ENCODE data around the gene CAMSAP1.

The CAMSAP1 gene

DNA sequence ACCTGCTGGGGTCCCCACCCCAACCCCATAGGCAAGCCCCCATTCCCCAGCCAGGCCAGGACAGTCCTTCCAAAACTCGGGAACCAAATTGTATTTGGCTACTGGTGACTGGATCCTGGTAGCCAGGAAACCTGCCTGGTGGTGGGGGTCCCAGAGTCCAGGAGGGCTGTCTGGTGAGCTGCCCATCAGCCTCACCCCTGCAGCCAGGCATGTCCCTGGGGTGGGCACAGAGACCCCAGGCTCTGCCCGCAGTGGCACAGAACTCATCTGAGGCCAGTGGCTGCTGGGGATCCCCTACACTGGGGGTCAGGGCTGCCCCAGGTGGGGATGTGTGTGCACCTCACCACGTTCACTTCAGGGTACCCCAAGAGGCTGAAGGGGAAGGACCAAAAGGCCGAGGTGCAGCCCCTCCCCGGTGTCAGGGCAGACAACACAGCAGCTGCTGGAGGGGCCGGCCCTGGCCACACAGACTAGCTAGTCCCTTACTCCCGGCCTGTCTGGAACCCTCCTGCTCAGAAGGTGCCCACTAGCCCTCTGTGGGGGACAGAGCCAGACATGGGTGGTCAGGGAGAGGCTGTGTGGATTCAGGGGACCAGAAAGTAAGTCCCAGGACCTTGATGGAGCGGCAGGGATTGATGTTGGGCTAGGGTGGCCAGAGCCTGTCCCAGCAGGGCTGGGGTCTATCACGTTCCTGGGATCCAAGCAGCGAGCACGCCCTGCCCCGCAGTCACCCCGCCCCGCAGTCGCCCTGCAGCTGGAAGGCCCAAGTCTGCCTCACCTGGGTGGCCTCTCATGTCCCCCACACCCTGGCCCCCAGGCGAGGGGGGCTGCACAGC, 113.9 kb downstream of the CAMSAP1 start:
- DNase-seq (ENCODE audit: low read depth, low spot score): no peak

DNA sequence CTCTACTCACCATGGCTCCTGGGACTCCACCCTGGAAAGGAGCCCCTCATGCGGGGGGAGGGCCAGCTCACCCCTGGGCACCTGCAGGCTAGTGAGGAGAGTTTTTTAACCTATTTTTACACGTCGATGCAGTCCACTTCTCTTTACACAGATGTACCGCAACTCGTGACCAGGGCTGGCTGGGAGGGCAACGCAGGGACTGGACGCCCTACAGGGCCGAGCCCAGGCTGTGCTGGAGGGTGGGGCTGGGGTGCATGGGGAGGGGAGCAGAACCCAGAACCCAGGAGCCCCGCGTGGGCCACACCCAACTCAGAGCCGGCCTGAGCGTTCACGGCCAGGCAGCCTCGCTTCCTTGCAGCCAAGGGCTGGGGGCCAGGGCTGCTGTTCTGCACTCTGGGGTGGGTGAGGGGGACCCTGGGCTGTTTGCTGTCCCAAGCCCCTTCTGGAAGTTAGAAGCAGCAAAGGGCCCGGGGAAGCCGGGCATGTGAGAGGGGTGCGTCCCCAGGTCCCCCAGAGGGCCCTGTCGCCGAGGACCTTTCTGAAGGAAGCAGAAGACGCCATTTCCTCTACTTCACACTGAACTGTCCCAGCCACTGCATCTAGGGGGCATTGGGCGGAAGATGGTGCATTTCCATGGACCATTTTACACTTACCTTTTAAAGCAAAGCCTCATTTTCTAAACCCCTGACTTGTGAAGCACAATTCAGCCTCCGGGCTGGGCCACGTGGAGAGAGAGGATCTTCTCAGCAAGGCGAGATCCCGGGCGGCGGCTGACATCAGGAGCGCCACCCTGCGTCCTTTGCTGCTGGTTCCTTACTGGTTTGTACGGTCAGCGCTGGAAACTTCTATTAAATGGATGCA, 114.8 kb downstream of the CAMSAP1 start:
- no peak for DNase-seq (ENCODE audit: low read depth, low spot score)

DNA sequence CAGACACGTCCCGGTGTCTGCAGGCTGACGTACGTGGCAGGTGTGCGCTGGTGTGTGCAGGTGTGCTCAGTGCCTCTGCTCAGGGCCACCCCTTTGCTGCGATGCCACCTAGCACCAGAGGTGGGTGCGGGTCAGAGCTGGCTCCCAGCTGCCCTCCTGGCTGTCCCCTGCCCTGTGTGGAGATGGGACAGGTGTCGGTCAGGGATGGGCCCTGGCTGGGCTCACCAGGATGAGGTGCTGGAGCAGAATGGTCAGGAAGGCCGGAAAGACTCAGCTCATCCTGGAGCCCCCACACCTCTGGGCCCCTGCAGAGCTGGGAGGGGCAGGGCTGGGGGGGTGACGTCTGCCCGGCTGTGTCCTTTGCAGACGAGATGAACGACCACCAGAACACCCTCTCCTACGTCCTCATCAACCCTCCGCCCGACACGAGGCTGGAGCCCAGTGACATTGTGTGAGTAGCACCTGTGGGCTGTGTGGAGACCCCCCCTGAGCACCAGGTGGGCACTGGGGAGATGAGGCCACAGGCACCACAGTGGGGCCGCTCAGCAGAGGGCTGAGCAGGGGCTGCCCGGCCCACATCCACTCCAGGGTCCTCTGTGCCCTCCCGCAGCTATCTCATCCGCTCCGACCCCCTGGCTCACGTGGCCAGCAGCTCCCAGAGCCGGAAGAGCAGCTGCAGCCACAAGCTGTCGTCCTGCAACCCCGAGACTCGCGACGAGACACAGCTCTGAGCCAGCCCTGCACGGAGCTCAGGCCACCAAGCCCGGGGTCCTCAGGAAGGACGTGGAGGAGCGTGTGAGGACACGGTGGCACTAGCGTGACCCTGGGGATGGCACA, 115.7 kb downstream of the CAMSAP1 start:
- no peak for DNase-seq (ENCODE audit: low read depth, low spot score)

DNA sequence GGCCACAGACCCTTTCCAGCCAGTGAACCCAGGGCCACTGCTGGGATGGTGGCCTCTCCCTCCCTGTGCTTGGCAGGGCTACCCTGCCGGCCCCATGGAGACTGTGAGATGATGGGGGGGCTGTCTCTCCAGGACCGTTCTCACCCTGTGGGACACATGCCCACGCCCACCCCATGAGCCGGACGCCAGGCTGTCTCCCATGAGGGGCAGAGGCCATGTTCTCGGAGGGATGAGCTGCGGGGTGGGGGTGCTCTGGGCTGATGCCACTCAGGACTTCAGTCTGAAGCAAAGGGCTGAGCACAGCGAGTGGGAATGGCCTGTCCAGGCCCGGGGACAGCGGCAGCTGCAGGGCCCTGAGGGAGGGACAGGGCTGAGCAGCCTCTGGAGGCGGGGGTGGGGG, 116.5 kb downstream of the CAMSAP1 start:
- no peak for DNase-seq (ENCODE audit: low read depth, low spot score)

DNA sequence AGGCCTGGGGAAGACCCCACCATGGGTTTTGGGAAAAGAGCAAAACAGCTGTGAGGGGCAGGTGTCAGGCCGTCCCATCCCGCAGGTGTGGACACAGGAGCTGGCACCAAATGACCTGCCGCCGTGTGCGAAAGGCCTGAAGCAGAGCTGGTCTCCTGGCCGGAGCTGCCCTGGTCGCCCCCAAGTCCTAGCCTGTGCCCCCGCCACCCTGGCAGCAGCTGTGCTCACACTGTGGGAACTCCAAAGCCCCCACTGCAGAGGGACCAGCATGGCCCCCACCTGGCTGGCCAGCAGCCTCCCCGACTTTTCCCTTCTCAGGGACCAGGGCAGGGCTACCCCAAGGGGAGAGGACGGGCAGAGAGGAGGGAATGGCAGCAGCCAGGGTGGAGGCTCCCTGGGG, 117.0 kb downstream of the CAMSAP1 start:
- no peak for DNase-seq (ENCODE audit: low read depth, low spot score)

DNA sequence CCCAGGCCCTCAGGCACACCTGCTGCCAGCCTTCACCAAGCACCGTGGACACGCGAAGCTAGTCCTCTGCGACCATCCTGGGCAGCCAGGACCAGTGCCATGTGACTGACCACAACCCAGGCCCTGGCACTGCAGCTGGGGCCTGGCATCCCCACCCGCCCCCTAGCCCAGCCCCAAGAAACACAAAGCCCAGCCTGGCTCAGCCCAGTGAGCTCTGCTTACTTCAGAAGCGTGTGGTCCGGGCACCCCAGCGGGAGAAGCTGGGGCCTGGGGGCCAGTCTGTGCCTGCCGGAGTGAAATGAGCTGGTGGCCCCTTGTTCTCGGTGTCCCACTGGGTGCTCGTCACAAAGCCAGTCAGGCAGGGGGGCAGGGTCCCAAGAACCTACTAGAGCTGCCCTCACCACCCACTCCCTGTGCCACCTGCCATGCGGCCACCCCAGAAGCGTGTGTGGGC, 117.5 kb downstream of the CAMSAP1 start:
- DNase-seq (ENCODE audit: low read depth, low spot score): no peak

DNA sequence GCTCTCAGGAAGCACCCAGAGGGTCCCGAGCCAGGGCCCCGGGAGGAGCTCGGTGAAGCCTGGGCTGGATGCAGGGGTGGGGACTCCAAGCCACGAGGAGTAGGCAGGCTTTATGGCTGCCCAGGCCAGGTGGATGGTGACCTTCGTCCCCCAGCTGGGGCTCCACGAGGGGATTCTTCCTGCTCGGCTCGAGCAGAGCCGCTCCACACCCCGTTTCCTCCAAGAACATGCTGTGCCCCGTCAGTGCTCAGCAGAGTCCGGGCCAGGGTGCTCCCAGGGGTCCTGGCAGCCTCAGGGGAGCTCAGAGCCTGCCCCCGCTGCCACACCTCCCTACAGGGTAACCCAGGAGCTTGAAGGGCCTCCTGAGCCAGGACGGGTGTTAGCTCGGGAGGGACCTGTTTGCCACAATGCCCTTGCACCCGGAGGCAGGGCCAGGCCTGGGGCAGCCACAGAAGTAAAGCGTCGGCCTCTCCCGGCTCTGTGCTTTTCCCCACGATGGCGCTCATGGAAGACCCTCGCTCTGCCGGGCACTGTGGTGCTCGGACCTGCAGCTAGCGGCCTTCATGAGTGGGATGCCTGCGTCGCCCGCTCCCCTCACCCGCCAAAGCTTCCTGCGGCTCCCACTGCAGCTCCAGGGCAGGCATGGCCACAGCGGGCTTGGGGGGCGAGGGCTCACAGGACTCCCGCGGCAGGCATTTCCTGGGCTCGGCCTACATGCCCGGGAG, 118.6 kb downstream of the CAMSAP1 start:
- no peak for DNase-seq (ENCODE audit: low read depth, low spot score)

DNA sequence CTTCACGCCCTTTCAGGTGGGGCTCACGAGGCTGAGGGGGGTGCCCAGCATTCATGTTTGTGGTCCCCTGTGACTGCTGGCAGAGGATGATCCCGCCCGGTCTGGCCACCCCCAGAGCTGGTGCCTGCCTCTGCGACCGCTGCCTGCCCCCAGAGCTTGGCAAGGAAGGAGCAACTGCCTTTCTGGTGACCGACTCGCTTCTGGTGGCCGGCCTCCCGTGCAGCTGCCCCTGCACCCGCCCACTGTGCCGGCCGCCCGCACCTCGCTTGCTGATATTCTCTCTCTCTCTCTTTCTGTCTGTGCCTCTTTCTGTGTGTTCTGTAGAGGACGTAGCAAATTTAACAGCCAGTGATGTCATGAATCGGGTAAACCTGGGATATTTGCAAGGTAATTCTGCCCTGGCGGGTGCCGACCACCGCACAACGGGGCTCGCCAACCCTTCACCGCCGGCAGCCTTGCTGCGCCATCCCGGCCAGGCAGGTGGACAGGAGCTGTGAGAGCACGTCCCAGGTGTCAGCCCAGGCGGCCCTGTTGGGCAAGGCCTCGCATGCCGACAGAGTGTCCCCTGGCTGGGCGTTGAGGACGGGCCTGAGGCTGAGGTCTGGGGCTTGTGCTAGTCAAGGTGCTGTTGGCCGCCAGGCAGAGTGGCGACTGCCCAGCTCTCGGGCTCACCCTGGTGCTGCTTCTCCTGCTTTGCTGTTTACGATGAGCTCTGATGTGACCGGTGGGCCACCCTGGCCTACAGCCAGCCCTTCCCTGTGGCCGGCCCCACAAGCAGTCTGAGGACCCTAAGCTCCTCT, 119.4 kb downstream of the CAMSAP1 start:
- DNase-seq (ENCODE audit: low read depth, low spot score): no peak

DNA sequence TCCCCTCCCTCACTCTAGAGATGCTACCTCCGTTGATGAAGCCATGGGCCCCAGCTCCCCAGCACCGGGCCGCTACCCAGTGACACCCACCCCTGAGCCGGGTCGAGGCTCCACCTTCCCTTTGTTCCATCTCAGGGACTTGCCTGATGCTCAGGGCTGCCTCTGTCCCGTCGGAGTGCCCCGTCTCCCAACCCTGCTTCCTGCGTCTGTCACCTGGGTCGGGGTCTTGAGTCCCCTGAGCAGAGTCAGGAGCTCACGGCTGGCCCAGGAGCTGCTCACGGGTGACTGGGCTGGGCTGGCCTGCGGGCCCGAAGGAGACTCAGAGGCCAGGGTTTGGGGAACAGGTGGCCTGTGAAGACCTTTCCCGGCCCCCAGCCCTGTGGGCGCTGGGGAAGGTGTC, 120.0 kb downstream of the CAMSAP1 start:
- no peak for DNase-seq (ENCODE audit: low read depth, low spot score)

DNA sequence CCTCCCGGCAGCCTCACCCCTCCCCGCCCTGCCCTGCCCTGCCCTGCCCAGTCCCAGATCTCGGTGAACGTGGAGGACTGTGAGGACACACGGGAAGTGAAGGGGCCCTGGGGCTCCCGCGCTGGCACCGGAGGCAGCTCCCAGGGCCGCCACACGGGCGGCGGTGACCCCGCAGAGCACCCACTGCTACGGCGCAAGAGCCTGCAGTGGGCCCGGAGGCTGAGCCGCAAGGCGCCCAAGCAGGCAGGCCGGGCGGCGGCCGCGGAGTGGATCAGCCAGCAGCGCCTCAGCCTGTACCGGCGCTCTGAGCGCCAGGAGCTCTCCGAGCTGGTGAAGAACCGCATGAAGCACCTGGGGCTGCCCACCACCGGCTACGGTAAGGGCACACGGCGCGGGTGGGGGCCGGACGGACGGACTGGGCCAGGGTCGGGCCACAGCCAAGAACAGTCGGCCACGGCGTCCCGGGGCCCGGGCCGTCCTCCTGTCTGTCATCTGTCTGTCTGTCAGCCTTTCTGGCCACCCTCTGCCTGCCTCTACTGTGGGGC, 121.1 kb downstream of the CAMSAP1 start:
- no peak for DNase-seq (ENCODE audit: low read depth, low spot score)

DNA sequence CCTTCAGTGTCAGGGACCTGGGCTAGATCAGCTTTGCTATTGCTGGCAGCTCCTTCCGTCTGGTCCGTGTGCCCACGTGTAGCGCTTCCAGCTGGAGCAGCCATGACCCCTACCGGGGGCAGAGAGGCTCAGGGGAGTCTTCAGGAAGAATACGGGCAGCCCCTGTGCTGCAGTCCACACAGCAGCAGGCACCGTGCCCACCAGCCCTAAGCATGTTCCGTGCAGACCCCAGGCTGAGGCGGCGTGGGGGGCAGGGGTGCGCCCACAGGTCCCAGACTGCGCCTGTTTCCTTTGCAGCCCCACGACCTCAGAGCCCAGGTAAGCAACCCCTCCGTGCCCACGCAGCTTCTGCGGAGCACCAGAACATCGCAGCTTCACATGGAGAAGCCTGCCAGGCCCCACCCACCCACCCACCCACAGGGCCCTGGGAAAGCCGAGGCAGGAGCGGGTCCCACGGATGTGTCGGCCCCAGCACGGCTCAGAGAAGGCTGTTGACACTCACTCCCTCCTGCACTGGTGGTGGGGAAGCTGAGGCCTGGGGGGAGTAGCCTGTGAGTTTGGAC, 122.3 kb downstream of the CAMSAP1 start:
- DNase-seq (ENCODE audit: low read depth, low spot score): no peak

DNA sequence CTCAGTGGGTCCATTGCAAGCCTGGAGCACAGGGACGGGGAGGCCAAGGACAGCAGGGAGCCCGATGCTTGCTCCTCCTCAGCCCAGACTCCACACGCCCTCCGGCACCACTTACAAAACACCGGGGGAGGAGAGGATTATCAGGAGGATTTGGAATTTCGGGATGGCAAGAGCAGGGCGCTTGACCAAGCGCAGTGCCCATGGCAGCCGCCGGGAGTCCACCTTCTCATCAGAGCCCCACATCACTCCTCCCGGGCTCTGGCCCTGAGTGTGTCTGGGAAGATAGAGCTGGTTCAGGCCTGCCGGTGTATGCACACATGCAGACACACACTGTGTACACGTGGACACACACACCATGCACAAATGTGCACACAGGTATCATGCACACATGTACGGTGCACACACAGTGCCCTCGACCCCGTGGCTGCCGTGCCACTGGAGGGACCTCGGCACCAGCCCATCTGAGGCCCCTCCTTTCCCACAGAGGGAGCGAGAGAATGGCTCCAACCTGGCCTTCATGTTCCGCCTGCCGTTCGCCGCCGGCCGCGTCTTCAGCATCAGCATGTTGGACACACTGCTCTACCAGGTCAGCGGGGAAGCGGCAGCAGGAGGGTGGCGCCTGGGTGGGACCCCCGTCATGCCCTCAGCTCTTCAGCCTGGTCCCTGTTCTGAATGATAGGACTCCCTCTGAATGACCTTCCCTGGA, 123.7 kb downstream of the CAMSAP1 start:
- DNase-seq (ENCODE audit: low read depth, low spot score): no peak

DNA sequence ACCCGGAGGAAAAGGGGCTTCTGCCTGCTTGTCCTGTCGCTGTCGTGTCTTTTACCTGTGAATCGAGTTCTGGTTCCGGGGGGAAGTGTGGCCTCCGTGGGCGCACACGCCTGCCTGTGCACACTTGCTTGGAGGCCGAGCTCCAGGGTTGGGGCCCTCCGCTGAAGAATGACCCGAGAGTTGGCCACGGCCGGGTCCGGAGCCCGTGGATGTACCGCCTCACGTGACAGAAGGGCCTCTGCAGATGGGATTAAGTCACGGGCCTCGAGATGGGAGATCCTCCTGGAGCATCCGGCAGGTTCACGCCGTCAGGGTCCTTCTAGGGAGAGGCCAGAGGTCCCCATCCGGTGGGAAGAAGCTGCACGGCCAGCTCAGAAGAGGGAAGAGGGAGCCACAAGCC, 124.4 kb downstream of the CAMSAP1 start:
- no peak for DNase-seq (ENCODE audit: low read depth, low spot score)

DNA sequence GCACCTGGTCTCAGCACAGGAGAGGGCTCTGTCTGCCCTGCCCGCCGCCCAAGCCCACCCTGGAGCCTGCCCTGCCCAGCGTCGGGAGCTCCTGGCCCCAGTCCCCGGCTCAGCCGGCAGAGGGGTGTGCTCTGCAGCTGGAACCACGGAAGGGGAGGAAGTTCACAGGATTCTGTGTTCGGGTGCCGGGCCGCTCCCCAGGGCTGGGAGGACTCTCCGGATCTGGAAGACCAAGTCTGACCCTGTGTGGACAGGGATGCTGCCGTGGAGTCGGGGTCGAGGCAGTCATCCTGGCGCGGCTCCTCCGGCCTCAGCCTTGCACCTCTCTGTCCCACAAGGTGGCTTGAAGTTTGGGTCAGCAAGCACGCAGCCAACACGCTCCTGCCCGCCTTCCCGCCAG, 126.7 kb downstream of the CAMSAP1 start:
- DNase-seq (ENCODE audit: low read depth, low spot score): no peak

DNA sequence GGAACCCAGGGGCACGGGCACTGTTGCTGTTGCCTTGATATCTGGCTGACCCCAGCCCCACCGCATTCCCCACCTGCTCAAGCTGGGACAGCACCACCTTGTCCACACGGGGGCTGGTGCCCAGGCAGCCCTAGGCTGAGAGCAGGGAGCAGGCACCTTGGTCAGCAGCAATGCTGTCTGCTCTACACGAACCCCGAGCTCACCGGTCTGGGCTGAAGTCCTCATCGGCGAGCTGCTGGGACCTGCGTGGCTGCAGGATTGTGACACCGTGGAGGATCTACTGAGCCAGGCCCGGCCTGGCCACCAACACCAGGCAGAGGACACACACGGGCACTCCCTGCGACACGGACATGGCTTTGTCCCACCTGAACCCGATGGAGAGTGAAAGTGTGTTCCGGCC, 127.3 kb downstream of the CAMSAP1 start:
- DNase-seq (ENCODE audit: low read depth, low spot score): no peak

DNA sequence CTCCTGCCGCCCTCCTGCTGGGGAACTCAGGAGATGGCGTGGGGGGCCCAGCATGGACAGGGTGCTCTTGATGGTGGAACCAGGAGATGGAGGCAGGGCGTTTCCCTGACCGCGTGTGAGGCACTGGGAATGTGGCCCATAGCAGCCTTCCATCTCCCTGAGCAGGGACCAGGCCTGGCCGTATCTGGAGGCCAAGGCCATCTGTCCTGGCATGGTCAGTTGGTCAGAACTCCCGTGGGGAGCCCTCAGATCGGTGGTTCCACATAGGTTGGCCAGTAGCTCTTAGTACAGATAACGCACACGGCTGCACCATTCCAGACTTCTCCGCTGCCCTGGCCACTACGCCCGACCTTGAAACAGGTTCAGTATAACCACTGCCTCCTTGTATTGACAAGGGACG, 127.8 kb downstream of the CAMSAP1 start:
- DNase-seq (ENCODE audit: low read depth, low spot score): no peak

DNA sequence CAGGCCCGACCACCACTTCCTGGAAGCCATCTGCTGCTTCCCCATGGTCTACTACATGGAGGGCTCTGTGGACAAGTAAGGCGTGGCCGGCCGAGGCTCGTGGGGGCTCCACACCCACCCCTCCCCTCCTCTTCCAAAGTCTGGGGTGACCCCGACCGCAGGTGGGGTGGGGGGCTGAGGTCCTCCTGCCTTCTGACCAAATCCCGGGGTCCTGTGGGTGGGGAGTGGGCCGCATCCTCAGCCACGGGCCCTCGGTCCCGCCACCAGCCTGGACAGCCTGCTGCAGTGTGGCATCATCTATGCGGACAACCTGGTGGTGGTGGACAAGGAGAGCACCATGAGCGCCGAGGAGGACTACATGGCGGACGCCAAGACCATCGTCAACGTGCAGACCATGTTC, 128.9 kb downstream of the CAMSAP1 start:
- no peak for DNase-seq (ENCODE audit: low read depth, low spot score)

DNA sequence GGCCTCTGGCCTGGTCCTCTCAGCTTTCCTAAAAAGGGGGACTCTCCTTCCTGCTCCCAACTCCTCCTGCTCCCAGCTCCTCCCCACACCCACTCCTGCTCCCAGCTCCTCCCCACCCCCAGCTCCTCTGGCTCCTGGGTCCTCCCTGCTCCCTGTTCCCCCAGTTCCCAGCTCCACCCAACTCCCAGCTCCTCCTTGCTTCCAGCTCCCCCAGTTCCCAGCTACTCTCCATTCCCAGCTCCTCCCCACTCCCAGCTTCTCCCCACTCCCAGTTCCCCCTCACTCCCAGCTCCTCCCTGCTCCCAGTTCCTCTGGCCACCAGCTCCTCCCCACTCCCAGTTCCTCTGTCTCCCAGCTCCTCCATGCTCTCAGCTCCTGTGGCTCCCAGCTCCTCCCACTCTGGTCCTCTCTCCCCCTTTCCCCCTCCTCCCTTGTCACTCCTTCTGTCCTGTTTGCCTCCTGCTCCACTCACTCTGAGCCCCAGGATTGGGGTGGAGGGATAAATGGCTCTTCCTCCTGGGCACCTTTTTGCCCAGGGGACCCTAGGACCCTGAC, 129.6 kb downstream of the CAMSAP1 start:
- DNase-seq (ENCODE audit: low read depth, low spot score): no peak

Data from activated CD4-positive, CD25-positive, alpha-beta regulatory T cell treated with anti-CD3 and anti-CD28 coated beads, Interleukin-2, amount 50 U/mL, for 16 hours (primary cell).